NCI-H1048 (cell line): ENCODE data around the gene CISD2.
A peak's percentile ranks its signal among the peaks of the same experiment; 100 is the strongest.
"Not testable (repeated sequence)": the region's sequence is repeated elsewhere in the genome, so short reads cannot be mapped to it uniquely, and the experiment has no call there.

Experiments used
- DNase-seq: peaks from one replicate; lab custom pipeline; 2025; lab: John Stamatoyannopoulos, UW

CISD2 gene, protein sequence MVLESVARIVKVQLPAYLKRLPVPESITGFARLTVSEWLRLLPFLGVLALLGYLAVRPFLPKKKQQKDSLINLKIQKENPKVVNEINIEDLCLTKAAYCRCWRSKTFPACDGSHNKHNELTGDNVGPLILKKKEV

DNA sequence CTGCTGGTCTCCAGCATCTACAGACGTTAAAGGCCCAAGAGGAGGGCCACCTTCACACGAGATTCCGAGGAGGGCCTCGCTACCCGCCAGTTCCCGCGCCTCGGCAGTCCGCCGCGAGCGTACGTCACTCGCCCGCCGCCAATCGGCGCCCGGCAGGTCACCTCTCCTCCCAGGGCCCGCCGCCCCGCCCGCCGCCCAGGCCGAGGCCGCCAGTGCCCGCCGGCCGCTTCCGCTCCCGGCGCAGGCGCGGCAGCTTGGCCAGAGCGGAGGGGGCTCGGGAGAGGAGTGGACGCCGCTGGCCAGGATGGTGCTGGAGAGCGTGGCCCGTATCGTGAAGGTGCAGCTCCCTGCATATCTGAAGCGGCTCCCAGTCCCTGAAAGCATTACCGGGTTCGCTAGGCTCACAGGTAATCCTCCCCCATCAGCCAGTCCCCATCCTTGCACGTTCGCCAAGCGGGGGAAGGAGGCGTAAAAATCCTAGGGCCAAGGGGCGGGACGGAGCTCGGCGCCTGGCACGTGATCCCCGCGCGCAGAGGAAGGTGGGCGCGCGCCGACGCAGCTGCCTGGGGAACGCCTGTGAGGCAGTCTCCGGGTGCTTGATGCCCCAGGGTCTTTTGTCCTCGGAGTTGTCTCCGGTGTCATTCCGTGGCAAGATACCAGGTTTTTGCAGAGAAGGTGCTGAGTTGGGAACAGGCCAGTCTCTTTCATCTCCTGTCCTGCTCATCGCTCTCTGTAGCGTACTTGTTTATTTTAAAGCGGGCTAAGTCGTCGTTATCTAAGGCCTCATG is at the start of gene CISD2:
CISD2 (plus strand) TSS at position 212 of the 788 bp plus-strand sequence; CDS start at position 305, 93 bp downstream.
- peak; percentile 88 for DNase-seq

DNA sequence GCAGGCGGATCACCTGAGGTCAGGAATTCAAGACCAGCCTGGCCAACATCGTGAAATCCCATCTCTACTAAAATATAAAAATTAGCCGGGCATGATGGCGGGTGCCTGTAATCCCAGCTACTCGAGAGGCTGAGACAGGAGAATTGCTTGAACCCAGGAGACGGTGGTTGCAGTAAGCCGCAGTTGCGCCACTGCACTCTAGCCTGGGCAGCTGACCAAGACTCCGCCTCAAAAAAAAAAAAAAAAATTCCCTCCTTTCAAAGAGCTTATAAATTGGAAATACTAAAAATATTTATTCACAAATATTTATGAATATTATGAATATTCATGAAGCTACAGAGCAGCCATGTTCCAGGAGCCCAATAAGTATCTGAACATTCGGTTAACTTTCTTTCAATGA is 49.7 kb upstream of the CISD2 start:
- DNase-seq: not testable (repeated sequence)

DNA sequence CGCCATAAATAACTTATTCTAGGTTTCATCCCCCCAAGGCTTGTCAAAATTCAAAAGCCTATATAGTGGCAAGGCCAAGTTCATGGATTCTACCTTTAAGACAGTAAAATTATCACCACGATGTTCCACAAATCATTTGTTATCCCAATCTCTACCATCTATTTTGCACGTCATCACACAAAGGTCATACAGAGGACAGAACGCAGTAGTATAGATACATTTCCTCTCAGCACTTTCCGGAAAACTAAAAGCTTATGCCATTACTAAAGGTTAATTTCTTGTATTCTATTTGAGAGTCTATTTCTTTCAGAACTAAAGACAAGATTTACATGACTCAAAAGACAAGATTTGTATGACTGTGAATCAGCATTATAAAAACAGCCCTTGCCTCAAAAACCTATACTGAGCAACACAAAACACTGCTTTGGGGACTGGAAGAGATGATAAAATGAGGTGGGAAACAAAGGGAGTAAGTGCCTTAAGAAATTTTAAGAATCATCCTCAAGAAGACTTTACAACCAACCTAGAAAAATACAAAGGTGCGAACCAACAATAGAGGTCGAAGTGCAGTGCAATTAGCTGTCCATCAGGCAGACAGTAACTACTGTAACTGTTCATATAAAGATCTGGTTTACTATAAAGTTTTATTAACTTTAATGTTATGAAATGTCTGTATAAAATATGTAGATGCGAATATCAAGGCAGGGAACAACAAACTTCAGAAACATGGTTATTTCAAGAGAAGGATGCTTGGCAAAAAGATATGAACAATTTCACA is 49.0 kb upstream of the CISD2 start:
- no peak for DNase-seq

DNA sequence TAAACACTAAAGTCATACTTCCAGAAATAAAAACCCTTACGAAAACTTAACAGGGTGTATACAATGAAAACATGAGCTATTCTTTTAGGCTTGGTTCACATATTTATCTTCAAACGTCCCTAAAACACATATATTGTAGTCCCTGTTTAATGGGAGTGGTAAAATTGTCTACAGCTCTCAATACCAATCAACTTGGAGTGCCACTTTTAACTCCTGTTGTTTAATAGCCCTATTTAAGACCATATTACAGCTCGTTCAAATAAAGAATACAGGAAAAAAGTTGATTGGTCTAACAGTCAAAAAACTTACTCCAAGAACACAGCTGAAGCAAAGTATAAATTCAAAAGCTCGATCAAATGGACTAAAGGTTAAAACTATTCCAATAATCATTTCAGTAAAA is 45.3 kb upstream of the CISD2 start:
- no peak for DNase-seq

DNA sequence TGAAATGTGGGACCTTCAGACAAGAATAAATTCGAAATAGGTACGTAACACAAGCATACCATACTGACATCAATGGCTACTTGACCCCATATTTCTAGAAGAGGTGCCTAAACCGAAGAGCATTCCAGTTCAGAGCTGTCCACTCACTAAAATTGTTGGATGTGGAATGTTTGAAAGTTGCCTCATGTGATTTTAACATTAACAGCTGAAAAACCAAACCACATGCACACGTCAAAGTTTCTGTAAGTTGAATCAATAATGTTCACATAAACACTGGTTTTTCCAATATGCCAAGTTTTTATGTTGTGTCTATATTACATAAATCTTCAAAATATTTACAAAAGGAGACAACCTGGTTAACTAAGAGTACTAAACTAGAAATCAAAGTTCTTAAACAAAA is 44.9 kb upstream of the CISD2 start:
- no peak for DNase-seq

DNA sequence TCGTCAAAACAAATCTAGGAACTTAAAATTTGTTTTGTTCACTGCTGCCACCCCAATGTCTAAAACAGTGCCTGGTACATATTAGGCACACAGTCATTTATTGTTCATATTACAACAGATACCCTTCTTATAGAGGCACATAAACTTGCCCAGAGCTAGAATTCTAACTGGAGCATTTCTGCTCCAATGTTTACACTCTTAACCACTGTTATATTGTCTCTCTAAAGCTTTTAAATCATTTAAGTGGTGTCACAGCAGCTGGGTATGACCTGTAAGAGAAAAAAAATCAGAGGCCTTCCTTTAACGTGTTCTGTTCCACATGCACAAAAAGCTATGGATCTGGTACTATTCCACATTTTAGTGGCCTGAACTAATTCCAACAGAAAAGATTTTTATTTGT is 44.4 kb upstream of the CISD2 start:
- no peak for DNase-seq

DNA sequence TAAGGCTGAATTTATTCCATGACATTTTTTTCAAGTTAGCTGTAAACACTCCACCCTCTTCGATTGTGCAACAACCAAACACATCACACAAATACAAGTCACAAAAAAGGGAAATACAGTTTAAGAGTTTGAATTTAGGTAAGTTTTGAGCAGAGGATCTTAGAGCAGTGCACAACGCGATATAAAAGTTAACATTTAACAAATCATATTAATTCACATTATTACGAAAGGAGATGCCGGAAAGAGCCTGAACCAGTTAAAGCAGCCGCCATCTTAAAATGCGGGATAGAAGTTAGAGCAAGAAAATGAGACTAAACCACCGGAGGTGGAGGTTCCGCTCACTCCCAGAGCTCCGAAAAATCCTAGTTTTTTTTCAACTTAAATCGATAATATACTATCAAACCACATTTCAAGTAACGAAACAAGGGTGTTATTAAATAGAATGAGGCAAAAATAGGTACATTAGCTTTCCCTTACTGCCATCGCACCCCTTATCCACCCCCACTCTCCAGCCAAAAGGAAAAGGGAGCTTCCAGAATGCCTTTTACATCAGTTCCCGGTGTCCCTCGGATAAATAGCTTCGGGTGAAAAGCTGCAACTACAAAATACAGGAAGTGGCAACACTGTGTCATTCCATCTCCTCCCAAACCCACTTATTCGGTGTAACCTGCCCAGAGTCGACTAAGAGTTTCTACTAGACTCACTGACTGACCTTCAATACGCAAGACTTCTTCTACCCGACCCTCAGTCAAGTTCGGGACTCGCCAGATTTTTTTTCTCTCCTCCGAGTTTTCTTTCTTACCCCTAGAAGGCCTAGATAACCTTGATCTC is 43.3 kb upstream of the CISD2 start:
- DNase-seq: no peak

DNA sequence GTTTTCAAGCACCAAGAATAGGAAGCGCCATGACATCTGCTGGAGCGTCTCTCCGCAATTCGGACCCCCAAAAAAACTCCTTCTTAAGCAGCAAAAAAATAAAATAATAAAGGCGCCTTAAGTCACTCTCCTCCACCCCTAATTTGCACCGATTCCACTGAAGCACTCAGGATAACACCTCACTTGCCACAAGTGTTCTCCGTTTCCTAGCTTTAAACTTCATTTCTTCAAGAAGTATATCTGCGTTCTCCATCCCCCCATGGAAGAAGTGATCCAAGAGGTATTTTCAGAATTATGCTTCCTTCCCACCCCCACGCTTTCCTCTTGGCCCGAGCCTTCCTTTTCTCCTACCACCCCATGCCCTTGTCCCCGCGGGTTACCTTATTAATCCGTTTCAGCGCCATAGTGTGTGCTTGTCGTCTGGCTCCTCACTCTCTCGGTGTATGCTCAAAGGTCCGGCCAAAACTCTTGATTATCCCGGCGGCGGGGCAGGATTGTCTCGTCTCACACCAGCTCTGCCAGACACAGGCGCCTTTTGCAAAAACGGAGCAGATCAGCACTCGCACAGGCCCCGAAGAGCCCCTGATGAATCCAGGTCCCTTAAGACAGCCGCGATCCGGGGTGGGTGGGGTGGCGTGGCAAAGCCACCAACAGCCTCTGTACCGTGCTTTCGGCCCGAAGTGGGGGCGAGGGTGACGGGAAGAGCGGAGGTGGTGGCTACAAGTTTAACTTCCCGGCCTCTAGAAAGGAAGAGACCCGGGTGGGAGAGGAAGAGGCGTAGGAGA is 42.5 kb upstream of the CISD2 start:
- DNase-seq: no peak

DNA sequence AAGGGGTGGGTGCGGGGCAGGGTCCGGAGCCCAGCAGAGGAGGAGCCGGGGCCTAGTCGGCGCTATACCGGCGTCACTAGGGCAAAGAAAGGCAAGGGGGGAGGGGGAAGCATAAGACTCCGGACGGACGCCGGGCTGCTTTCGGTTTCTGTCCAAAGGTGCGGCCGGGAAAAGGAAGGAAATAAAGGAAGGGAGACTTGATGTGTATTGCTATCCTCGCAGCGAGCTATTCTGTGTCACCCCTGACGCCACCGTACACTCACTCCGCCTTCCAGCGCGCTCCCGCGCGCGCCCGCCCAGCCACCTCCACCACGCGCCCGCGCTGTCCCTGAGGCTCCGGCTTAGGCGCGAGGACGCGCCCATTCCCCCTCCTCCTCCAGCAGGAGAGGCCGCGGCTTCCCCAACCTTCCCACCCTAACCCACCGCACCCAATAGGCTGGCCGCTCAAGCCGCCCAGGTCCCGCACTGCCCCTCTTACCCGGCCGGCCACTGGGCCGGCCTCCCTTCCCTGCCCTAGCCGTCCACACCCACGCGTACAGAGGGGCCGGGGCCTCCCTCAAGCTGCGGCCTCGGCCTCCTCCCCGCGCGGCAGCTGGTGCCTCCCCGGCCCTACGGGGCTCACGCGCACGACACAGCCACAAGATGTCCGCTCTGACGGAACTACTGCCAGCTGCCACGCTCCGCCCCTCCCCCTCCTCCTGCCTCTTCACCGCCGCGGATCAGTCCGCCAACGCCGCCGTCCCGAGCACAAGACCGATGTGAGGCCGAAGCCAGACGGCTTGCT is 41.7 kb upstream of the CISD2 start, which contains the start of gene UBE2D3:
UBE2D3 (minus strand) TSS at position 662 of the 784 bp plus-strand sequence. CDS start 1,043 bp downstream, outside the sequence.
- peak; percentile 88 for DNase-seq

DNA sequence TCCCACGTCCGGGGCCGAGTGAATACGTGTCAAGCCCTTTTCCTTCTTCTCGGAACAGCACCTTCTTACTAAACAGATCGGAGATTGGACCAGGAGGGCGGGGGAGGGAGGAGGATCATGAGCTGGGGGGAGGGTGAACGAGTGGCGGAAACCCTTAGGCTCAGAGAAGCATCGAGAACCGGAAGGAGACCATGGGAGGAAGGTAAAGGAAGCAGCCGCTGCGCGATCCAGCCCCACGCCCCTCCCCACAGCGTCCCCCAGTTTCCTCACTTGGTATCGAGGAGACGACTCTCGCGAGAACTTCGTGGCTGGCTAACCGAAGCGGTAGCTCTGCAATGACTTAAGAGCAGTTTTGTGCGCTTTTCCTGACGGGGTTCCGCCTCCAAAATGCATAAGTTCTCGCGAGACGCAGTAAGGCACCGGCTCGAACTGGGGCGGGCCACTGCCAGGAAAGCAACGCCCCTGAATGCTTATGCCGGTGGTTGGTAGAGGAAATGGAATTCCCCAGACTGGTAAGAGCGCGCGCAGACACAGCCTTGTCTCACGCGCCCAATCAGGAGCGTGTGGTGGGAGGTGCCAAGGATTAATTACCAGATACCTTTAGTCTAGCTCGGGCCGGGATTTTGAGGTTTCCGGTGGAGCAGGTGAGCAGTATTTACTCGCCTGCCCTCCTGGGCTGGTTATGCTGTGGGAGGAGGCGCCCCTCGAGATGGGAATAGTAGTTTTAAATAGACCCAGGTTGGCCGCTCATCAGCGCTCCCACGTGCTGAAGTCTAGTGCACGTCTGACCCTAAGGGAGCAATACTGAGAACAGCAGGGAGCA is 40.9 kb upstream of the CISD2 start:
- DNase-seq: peak; percentile 99

DNA sequence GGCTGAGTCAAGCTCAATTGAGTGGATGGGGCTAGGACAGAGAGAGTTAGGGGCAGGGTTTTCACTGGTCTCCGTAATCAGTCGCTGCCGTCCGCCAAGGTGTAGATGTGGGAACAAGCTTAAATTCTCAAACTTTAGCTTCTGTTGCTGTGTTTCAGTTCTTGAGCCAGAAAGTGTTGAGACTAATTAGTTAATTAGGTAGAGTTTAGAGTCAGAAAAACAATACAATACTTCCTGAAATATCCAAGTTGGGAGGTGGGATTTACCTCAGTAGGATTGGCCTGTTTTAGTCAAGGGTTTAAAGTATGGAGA is 40.3 kb upstream of the CISD2 start:
- no peak for DNase-seq

DNA sequence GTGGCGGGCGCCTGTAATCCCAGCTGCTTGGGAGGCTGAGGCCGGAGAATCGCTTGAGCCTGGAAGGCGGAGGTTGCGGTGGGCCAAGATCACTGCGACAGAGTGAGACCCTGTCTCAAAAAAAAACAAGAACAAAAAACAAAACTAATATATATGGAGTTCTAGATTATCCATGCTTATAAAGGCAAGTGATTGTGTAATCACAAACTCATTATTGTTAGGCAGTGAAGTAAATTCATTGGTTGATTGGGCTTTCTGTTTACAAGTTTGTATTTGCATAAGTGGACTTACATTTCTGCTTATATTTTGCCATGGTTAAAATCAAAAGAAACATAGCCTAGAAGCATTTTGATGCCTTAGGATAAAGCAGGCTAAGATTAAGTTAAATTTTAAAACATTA is 39.0 kb upstream of the CISD2 start:
- DNase-seq: no peak

DNA sequence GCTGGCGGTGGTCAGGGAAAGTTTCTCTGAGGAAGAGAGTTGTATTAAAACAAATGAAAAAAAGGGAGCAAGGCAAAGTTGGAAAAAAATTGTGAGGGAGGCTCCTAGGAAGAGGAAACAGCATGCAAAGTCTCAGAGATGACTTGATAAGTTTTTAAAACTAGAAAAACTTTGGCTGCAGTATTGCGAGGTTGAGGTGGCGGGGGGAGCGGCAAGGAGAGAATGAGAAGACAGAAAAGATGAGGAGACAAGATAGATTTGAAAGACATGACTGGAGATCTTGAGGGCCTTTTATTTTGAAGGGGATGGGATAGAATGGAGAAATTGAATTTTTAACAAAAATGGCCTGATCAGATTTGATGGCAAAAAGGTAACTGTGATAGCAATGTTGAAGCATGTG is 36.7 kb upstream of the CISD2 start:
- no peak for DNase-seq

DNA sequence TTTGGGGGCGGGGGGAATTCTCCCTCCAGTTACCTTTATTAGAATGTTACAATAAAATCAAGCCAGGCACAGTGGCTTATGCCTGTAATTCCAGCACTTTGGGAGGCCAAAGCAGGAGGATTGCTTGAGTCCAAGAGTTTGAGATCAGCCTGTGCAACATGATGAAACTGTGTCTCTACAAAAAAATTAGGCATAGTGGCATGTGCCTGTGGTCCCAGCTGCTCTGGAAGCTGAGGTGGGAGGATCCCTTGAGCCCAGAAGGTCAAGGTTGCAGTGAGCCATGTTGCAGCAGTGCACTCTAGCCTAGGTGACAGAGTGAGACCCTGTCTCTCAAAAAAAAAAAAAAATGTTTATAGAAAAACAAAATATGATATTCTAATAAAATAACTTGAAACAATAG is 36.1 kb upstream of the CISD2 start:
- DNase-seq: no peak

DNA sequence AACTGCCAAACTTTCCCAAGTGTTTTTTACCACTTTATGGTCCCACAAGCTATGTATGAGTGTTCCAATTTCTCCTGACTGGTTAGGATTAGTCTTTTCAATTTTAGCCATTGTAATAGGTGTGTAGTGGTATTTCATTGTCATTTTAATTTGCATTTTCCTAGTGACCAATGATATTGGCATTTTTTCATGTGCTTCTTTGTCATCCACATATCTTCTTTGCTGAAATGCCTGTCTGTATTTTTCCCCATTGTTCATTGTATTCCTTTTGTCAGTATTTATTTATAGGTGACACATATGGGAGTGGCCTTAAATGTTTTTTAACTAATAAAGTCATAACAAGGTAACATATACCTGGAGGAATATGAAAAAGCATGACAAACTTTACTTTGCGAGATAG is 32.2 kb upstream of the CISD2 start:
- no peak for DNase-seq

DNA sequence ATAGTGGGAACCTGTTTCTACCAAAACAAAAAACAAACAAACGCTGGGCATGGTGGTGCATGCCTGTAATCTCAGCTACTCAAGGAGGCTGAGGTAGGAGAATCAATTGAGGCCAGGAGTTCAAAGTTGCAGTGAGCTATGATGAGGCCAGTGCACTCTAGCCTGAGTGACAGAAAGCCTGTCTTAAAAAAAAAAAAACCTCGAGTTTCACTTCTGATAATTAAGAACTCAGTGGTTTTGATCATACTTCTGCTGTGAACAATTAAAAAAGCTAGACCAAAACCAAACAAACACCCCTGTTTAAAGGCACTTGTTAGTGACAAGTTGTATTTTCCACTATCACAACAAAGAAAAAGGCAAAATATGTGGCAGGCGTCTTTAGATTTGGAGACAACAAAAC is 26.4 kb upstream of the CISD2 start:
- DNase-seq: no peak

DNA sequence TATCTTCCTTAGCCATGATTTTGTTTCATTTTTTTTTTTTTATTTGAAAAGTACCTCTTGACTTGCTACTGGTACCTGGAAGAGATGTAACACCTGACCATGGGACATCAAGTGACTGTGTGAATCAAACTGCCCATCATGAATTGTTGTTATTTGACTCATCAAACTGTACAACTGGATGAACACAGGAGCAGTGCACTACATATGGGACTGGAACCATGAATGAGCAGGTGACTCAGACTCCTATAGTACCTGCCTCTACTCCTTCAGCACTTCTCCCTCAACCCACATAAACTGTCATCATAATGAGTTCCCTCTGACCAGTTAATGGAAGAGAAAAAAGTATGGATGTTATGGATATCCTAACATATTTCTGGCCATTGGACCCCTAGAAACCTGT is 25.5 kb upstream of the CISD2 start:
- DNase-seq: no peak

DNA sequence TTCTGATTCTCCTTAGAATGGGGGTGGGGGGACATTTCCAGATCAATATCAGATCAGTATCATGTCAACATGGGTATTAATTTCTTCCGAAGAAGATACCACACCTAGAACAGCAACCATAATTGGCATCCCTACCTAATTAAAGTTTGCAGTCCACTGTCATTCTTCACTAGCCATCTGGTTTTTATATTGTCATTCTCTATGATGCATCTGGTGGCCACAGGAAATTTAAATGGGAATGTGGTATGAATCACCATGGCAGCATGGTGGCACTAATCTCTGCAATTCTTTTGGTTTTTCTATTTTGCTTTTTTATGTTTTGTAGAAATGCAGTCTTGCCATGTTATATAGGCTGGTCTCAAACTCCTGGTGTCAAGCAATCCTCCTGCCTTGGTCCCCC is 24.9 kb upstream of the CISD2 start:
- DNase-seq: no peak

DNA sequence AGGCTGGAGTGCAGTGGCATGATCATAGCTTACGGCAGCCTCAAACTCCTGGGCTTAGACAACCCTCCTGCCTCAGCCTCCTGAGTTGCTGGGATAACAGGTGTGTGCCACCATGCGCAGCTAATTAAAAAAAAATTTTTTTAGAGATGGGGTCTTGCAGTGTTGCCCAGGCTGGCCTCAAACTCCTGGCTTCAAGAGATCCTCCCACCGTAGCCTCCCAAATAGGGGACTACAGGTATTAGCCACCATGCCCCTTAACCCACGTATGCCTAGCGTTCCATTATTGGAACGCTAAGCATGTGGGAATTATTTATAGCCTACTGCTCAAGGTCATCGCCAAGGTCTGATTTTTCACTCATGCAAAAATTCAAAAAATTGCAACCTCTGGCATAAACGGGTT is 21.1 kb upstream of the CISD2 start:
- DNase-seq: no peak

DNA sequence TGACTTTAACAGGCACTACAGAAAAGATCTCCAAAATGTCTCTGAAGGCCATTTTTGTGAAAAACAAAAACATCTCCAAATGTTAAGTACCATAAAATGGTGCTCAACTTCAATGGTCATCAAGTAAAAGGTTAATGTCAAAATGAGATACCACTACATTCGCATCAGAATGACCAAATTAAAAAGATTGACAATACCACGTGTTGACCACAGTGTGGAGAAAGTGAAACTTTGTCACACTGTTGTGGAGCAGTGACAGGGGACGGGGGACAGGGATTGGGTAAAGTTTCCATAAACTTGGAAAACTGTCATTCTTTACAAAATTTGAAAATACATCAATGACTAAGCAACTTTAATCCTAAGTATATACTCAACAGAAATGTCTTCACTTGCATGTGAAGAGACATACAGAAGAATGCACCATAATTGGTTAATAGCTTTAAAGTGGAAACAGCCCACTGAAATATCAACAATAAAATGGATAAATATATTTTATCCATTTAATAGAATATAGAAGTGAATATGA is 19.1 kb upstream of the CISD2 start:
- DNase-seq: no peak
